Testis (tissue), 3 donors: ENCODE measurements around the gene ZNF423. TPM values are rescaled to one million over a fixed set of nuclear protein-coding genes. Genes with fewer than 3 reads are reported as not detected.

Source experiments
- DNase-seq: peaks from one replicate; pipeline ENCODE4 v3.0.0-alpha.2; 2019
- H3K27ac ChIP-seq, 2 donors: fragments of 200-600 bp; sonication (generic); one replicate each; pipeline ENCODE4 v1.5.1; 2019
- H3K27me3 ChIP-seq: fragments of 200-600 bp; sonication (generic); one replicate; pipeline ENCODE4 v1.5.1; 2019
- H3K36me3 ChIP-seq: fragments of 200-600 bp; sonication (generic); one replicate; pipeline ENCODE4 v1.5.1; 2017; ENCODE audit warnings: low read depth; ENCODE audit errors: missing control alignments
- H3K4me1 ChIP-seq: fragments of 200-600 bp; sonication (generic); one replicate; pipeline ENCODE4 v1.5.1; 2019
- H3K4me3 ChIP-seq, 2 donors: fragments of 200-600 bp; sonication (generic); one replicate each; pipeline ENCODE4 v1.5.1; 2017 to 2019
- H3K9me3 ChIP-seq: fragments of 200-600 bp; sonication (generic); one replicate; pipeline ENCODE4 v1.5.1; 2017
- POLR2A ChIP-seq: fragments of 450-650 bp; IDR thresholded peaks from one replicate; pipeline ENCODE4 v1.6.1; 2017; ENCODE audit warnings: antibody characterized with exemption, mild to moderate bottlenecking, moderate library complexity
- WGBS, 2 donors: methylation state at CpG; one replicate each; pipeline ENCODE4 v1.1.5; 2018; 5-methylcytosine and 5-hydroxymethylcytosine counted together
- intact Hi-C: fragments of 100-400 bp; cut with DNase I; formaldehyde crosslinking; loops from one replicate; pipeline ENCODE4 v1.15.1; 2023; ENCODE audit warnings: low total_unique reads
- polyA plus RNA-seq: library from polyadenylated mRNA; stranded (reverse); fragments of 350-450 nt; fragmentation: Illumina TruSeq; extraction: RNeasy Lipid Tissue Mini Kit (QIAGEN cat#74804); gene quantifications from one replicate; pipeline ENCODE4 v1.2.3, GENCODE V29; 2014; ENCODE audit warnings: low read depth, low replicate concordance; ENCODE audit not compliant: insufficient read depth
- total RNA-seq, 2 donors: library from RNA; depleted of rRNA; stranded (reverse); fragments of >200 nt; gene quantifications; one replicate each; pipeline ENCODE4 v1.2.3, GENCODE V29; 2016
- TF ChIP-seq, protein P1 (sequence below), 3 experiments: fragments of 450-650 bp in 2 of 3; fragments of 200-600 bp in 1 of 3; sonication (generic) in 1 of 3; IDR thresholded peaks; one replicate each; pipeline ENCODE4 v1.5.1; 2016 to 2019; ENCODE audit warnings: antibody characterized with exemption in 3 of 3, mild to moderate bottlenecking in 2 of 3, moderate library complexity in 1 of 3

ZNF423 gene
- total and polyA plus RNA-seq, 3 donors from 2014 or later, result 8.9 to 19.0 (median 12.1) TPM

DNA sequence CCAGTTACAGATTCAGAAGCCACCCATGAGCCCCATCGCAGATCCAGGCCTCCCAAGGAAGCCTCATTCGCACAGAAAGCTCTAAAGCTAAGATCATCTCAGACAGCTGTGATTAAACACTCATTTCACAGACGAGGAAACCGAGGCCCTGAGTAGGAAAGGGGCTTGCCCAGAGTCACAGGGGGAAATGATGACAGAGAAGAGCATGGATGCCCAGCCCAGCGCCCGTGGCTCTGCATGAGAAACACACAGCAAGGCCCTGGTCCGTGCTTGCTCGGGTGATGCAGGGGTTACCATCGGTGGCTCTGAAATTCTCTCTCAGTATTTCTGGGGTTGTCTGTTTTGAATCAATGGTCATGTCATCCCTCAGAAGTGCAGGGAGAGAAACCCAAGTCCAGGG, 372.7 kb downstream of the ZNF423 start:
- TF ChIP-seq, protein P1, sequence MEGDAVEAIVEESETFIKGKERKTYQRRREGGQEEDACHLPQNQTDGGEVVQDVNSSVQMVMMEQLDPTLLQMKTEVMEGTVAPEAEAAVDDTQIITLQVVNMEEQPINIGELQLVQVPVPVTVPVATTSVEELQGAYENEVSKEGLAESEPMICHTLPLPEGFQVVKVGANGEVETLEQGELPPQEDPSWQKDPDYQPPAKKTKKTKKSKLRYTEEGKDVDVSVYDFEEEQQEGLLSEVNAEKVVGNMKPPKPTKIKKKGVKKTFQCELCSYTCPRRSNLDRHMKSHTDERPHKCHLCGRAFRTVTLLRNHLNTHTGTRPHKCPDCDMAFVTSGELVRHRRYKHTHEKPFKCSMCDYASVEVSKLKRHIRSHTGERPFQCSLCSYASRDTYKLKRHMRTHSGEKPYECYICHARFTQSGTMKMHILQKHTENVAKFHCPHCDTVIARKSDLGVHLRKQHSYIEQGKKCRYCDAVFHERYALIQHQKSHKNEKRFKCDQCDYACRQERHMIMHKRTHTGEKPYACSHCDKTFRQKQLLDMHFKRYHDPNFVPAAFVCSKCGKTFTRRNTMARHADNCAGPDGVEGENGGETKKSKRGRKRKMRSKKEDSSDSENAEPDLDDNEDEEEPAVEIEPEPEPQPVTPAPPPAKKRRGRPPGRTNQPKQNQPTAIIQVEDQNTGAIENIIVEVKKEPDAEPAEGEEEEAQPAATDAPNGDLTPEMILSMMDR (IDR thresholded peaks at IDR 0.05), result no peak
- TF ChIP-seq POLR2A, result no peak
- intact Hi-C loops, result no loop called here
- Histone ChIP-seq H3K27ac (no peak overlapping the region), H3K9me3 (no peaks in the 10 kb centered on the region), H3K4me1 (peaks cover 7% of the 10 kb centered on the region), H3K27me3 (no peaks in the 10 kb centered on the region), H3K36me3 (no peaks in the 10 kb centered on the region), H3K4me3 (no peak overlapping the region)
- no peak for DNase-seq
- WGBS, 2 donors, result 83 to 85% methylated on average over 9 of the region's 9 CpGs

DNA sequence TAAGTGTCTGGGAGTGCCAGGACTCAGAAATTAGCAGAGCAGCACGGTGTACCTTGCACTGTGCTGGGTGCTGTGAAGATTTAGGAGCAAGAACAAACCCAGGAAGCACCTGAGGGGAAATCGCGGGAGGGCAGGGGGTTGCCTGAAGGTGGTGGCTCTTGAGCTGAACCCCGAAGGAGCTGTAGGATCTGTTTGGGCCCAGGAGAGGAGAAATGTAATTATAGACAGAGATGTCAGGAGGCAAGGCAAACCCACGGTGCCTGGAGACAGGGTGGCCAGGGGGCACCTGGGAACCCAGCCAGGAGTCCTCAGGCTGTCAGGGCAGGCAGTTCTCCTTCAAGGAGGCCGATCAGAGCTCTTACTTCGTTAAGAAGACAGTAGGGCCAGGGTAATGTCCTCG, 373.2 kb downstream of the ZNF423 start:
- Histone ChIP-seq H3K9me3 (no peaks in the 10 kb centered on the region), H3K36me3 (no peaks in the 10 kb centered on the region), H3K4me1 (peaks cover 7% of the 10 kb centered on the region), H3K27ac (no peak overlapping the region), H3K27me3 (no peaks in the 10 kb centered on the region), H3K4me3 (no peak overlapping the region)
- 51 to 68% methylated on average over 8 of the region's 8 CpGs for WGBS, 2 donors
- intact Hi-C loops, result no loop called here
- TF ChIP-seq, protein P1 (IDR thresholded peaks at IDR 0.05), result no peak
- TF ChIP-seq POLR2A, result no peak
- DNase-seq, result no peak

DNA sequence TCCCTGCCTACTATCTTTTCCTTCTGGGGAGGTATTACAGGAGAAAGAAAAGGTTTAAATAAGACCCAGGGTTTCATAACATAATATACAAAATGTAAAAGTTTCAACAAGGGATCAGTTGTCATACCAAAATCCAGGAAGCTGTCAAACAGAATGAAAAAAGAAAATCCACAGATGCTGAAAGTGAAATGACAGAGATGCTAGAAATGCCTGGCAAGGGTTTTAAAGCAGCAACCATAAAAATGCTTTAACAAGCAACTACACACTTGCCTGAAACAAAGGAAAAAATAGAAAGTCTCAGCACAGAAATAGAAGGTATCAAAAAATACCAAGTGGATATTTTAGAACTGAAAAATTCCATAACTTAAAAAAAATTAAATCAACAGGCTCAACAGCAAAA, 377.3 kb downstream of the ZNF423 start:
- no peak overlapping the region for H3K4me3 ChIP-seq
- no peaks in the 10 kb centered on the region for H3K36me3 ChIP-seq
- H3K27me3 ChIP-seq, result no peaks in the 10 kb centered on the region
- DNase-seq, result no peak
- TF ChIP-seq, protein P1 (IDR thresholded peaks at IDR 0.05), result no peak
- no peak for TF ChIP-seq POLR2A
- intact Hi-C loops, result no loop called here
- H3K4me1 ChIP-seq, result peaks cover under 1% of the 10 kb centered on the region
- no peaks in the 10 kb centered on the region for H3K9me3 ChIP-seq
- H3K27ac ChIP-seq, result no peak overlapping the region

DNA sequence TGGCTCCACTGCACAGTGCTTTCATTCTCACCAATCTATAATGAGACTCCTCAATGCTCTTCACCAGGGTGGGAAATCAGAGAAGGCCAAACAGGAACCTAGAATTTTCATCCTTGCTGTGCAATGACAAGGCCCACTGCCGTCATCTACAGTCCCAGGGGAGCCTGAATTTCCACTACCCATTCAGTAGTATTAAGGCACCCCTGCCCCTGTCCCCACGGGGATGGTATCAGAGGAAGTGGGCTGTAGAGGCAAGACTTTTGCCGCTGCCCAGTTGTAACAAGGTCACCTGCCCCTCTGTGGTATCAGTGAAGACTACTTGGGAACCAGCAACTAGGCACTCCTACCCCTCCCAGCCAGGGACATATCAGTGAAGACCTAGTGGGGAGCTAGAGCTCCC, 377.8 kb downstream of the ZNF423 start:
- Histone ChIP-seq H3K27me3 (no peaks in the 10 kb centered on the region), H3K4me1 (no peaks in the 10 kb centered on the region), H3K27ac (no peak overlapping the region), H3K36me3 (no peaks in the 10 kb centered on the region), H3K4me3 (no peak overlapping the region), H3K9me3 (no peaks in the 10 kb centered on the region)
- DNase-seq, result no peak
- 89 to 97% methylated on average over 3 of the region's 3 CpGs for WGBS, 2 donors
- intact Hi-C loops, result no loop called here
- TF ChIP-seq, protein P1 (IDR thresholded peaks at IDR 0.05), result no peak
- TF ChIP-seq POLR2A, result no peak

DNA sequence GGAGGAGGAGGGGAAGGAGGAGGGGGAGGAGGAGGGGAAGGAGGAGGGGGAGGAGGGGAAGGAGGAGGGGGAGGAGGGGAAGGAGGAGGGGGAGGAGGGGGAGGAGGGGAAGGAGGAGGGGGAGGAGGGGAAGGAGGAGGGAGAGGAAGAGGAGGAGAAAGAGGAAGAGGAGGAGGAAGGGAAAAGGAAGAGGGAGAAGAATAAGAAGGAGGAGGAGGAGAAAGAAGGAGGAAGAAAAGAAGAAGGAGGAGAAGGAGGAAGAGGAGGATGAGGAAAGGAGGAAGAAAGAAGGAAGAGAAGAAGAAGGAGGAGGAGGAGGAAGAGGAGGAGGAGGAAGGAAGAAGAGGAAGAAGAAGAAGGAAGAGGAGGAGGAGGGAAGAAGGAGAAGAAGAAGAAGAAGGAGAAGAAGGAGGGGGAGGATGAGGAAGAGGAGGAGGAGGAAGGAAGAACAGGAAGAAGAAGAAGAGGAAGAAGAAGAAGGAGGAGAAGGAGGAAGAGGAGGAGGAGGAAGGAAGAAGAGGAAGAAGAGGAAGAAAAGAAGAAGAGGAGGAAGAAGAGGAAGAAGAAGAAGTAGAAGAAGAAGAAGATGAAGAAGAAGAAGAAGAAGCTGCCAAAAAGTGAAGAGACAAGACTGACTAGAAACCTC, 378.5 kb downstream of the ZNF423 start:
- DNase-seq, result no peak
- Histone ChIP-seq H3K36me3 (no peaks in the 10 kb centered on the region), H3K4me1 (no peaks in the 10 kb centered on the region), H3K27ac (no peak overlapping the region), H3K27me3 (no peaks in the 10 kb centered on the region), H3K4me3 (no peak overlapping the region), H3K9me3 (no peaks in the 10 kb centered on the region)
- TF ChIP-seq, protein P1 (IDR thresholded peaks at IDR 0.05), result no peak
- TF ChIP-seq POLR2A, result no peak
- intact Hi-C loops, result no loop called here
